ENCODE measurements around the gene SERTAD1.
A peak's percentile ranks its signal among the peaks of the same experiment; 100 is the strongest.

The SERTAD1 gene

GRCh38 chr19:40403262-40403984, 22.4 kb downstream of the SERTAD1 start:
- TF ChIP-seq USF1 (IDR thresholded peaks at IDR 0.05) (no peak), EP300 (IDR thresholded peaks at IDR 0.05; ENCODE audit: borderline replicate concordance) (no peak), REST (IDR thresholded peaks at IDR 0.05; ENCODE audit: low read depth) (no peak), CREB1 (IDR thresholded peaks at IDR 0.05; ENCODE audit: low read depth) (no peak), YY1 (IDR thresholded peaks at IDR 0.05; ENCODE audit: low read depth) (peak; percentile 57; the same call in 1 of the 2 replicates), TAF1 (IDR thresholded peaks at IDR 0.05; ENCODE audit: low read depth) (no peak), RAD21 (IDR thresholded peaks at IDR 0.05; ENCODE audit: low read depth) (no peak), MAX (IDR thresholded peaks at IDR 0.05) (peak; percentile 29), ZBTB7A (IDR thresholded peaks at IDR 0.05; ENCODE audit: low read depth) (0 out of 2 replicates have a peak, but pooled peaks have one; percentile 66), CEBPB (IDR thresholded peaks at IDR 0.05) (no peak)

- TF ChIP-seq CREB1 (IDR thresholded peaks at IDR 0.05; ENCODE audit: low read depth) (no peak), TAF1 (IDR thresholded peaks at IDR 0.05; ENCODE audit: low read depth) (no peak), USF1 (IDR thresholded peaks at IDR 0.05) (no peak), YY1 (IDR thresholded peaks at IDR 0.05; ENCODE audit: low read depth) (no peak), EP300 (IDR thresholded peaks at IDR 0.05; ENCODE audit: borderline replicate concordance) (no peak), TCF12 (IDR thresholded peaks at IDR 0.05; ENCODE audit: low read depth) (no peak), ZBTB7A (IDR thresholded peaks at IDR 0.05; ENCODE audit: low read depth) (no peak)
These were observed 25.2 kb downstream of the SERTAD1 start for GRCh38 chr19:40400559-40400958.

- TF ChIP-seq REST (IDR thresholded peaks at IDR 0.05; ENCODE audit: low read depth) (no peak), USF1 (IDR thresholded peaks at IDR 0.05) (peak; percentile 47; the same call in 1 of the 2 replicates), MAX (IDR thresholded peaks at IDR 0.05) (peak; percentile 17; the same call in 1 of the 2 replicates)
These were observed 27.2 kb downstream of the SERTAD1 start for GRCh38 chr19:40398417-40399131.

GRCh38 chr19:40397568-40397906, 28.3 kb downstream of the SERTAD1 start:
- TF ChIP-seq EGR1 (IDR thresholded peaks at IDR 0.05): no peak
- no peak for TF ChIP-seq NFIC (IDR thresholded peaks at IDR 0.05)
- TF ChIP-seq ZBTB7A (IDR thresholded peaks at IDR 0.05; ENCODE audit: low read depth): no peak
- TF ChIP-seq USF1 (IDR thresholded peaks at IDR 0.05): no peak
- TF ChIP-seq MAX (IDR thresholded peaks at IDR 0.05): no peak
- no peak for TF ChIP-seq TCF12 (IDR thresholded peaks at IDR 0.05; ENCODE audit: low read depth)
- TF ChIP-seq CEBPB (IDR thresholded peaks at IDR 0.05): no peak
- no peak for TF ChIP-seq TAF1 (IDR thresholded peaks at IDR 0.05; ENCODE audit: low read depth)
- no peak for TF ChIP-seq EP300 (IDR thresholded peaks at IDR 0.05; ENCODE audit: borderline replicate concordance)
- no peak for TF ChIP-seq FOXM1 (IDR thresholded peaks at IDR 0.05; ENCODE audit: borderline replicate concordance, low read depth)

All from Ishikawa (cell line).